NCI-H187 treated with DMSO at 0.1 percent for 48 hours (cell line): ENCODE measurements around the gene CCDC18.
"Not testable (repeated sequence)": the region's sequence is repeated elsewhere in the genome, so short reads cannot be mapped to it uniquely, and the experiment has no call there.

Experiments used
- DNase-seq: peaks from one replicate; lab custom pipeline; 2025; lab: John Stamatoyannopoulos, UW

Gene CCDC18

GRCh38 chr1:93243233-93243632 lies 62.7 kb downstream of the CCDC18 start:
- not testable (repeated sequence) for DNase-seq

- DNase-seq = no peak
Measured at GRCh38 chr1:93244298-93245069, 64.0 kb downstream of the CCDC18 start.

- DNase-seq = no peak
Measured at GRCh38 chr1:93251966-93252365, 71.4 kb downstream of the CCDC18 start.

GRCh38 chr1:93252598-93252997 lies 72.1 kb downstream of the CCDC18 start:
- no peak for DNase-seq

GRCh38 chr1:93253516-93253915 lies 73.0 kb downstream of the CCDC18 start:
- DNase-seq = no peak

- DNase-seq = no peak
Measured at GRCh38 chr1:93255222-93256079, 74.9 kb downstream of the CCDC18 start.

- DNase-seq = no peak
Measured at GRCh38 chr1:93256433-93256832, 75.9 kb downstream of the CCDC18 start.

GRCh38 chr1:93257889-93258288 lies 77.4 kb downstream of the CCDC18 start:
- no peak for DNase-seq

GRCh38 chr1:93260726-93261125 lies 80.2 kb downstream of the CCDC18 start:
- not testable (repeated sequence) for DNase-seq

GRCh38 chr1:93262645-93263044 lies 82.1 kb downstream of the CCDC18 start:
- no peak for DNase-seq

GRCh38 chr1:93268888-93269287 lies 88.4 kb downstream of the CCDC18 start:
- not testable (repeated sequence) for DNase-seq

- DNase-seq = not testable (repeated sequence)
Measured at GRCh38 chr1:93275262-93275633, 94.7 kb downstream of the CCDC18 start.

- no peak for DNase-seq
Measured at GRCh38 chr1:93275634-93276295, 95.2 kb downstream of the CCDC18 start.

- not testable (repeated sequence) for DNase-seq
Measured at GRCh38 chr1:93277530-93277929, 97.0 kb downstream of the CCDC18 start.

- DNase-seq = no peak
Measured at GRCh38 chr1:93283496-93283895, 103.0 kb downstream of the CCDC18 start.

GRCh38 chr1:93288558-93288957 lies 108.0 kb downstream of the CCDC18 start:
- DNase-seq = no peak

- DNase-seq = no peak
Measured at GRCh38 chr1:93296555-93297154, 116.1 kb downstream of the CCDC18 start.

- no peak for DNase-seq
Measured at GRCh38 chr1:93301131-93301530, 120.6 kb downstream of the CCDC18 start.

- DNase-seq = no peak
Measured at GRCh38 chr1:93302078-93302477, 121.6 kb downstream of the CCDC18 start.

- no peak for DNase-seq
Measured at GRCh38 chr1:93304716-93305138, 124.2 kb downstream of the CCDC18 start.

- no peak for DNase-seq
Measured at GRCh38 chr1:93306920-93307319, 126.4 kb downstream of the CCDC18 start.

GRCh38 chr1:93313026-93313425 lies 132.5 kb downstream of the CCDC18 start:
- no peak for DNase-seq
